ENCODE measurements around the gene MLC1. TPM values are rescaled to one million over a fixed set of nuclear protein-coding genes. Genes with fewer than 3 reads are reported as not detected.

Gene MLC1
- total and polyA plus RNA-seq, 9 donors, result 0.11 to 1.1 (median 0.35) TPM; not detected in 2

GRCh38 chr22:50125029-50125428 lies 39.8 kb upstream of the MLC1 start:
- intact Hi-C loops (cut with DNase I), result no loop called here
- WGBS, 3 donors, result 77 to 83% (median 82%) methylated on average over 9 of the region's 9 CpGs
- no peak for TF ChIP-seq EP300 (IDR thresholded peaks at IDR 0.05)
- no peak for TF ChIP-seq POLR2A (IDR thresholded peaks at IDR 0.05)
- no peak for TF ChIP-seq CTCF (IDR thresholded peaks at IDR 0.05)

GRCh38 chr22:50123119-50123518 lies 37.9 kb upstream of the MLC1 start:
- TF ChIP-seq POLR2A (IDR thresholded peaks at IDR 0.05) (no peak), CTCF (IDR thresholded peaks at IDR 0.05) (no peak), EP300 (IDR thresholded peaks at IDR 0.05) (no peak)
- no peaks in the 10 kb centered on the region for H3K36me3 ChIP-seq
- no peaks in the 10 kb centered on the region for H3K9me3 ChIP-seq
- no peak for DNase-seq
- no peaks in the 10 kb centered on the region for H3K27me3 ChIP-seq
- WGBS, 3 donors, result 84 to 96% (median 89%) methylated on average over 4 of the region's 4 CpGs
- H3K27ac ChIP-seq, result no peak overlapping the region
- intact Hi-C loops (cut with DNase I), result no loop called here
- no peak overlapping the region for H3K4me3 ChIP-seq
- H3K4me1 ChIP-seq (ENCODE audit: insufficient read depth), result peaks cover 10% of the 10 kb centered on the region

More at GRCh38 chr22:50125029-50125428, 39.8 kb upstream of the MLC1 start:
- Histone ChIP-seq H3K27me3 (no peaks in the 10 kb centered on the region), H3K27ac (no peak overlapping the region), H3K9me3 (no peaks in the 10 kb centered on the region), H3K36me3 (no peaks in the 10 kb centered on the region), H3K4me1 (ENCODE audit: insufficient read depth) (no peaks in the 10 kb centered on the region), H3K4me3 (no peak overlapping the region)
- no peak for DNase-seq

GRCh38 chr22:50121202-50121740 lies 36.0 kb upstream of the MLC1 start:
- Histone ChIP-seq H3K4me3 (no peak overlapping the region), H3K4me1 (ENCODE audit: insufficient read depth) (peaks cover 10% of the 10 kb centered on the region), H3K36me3 (no peaks in the 10 kb centered on the region), H3K9me3 (no peaks in the 10 kb centered on the region), H3K27me3 (no peaks in the 10 kb centered on the region), H3K27ac (no peak overlapping the region)
- TF ChIP-seq EP300 (IDR thresholded peaks at IDR 0.05) (no peak), POLR2A (IDR thresholded peaks at IDR 0.05) (no peak), CTCF (IDR thresholded peaks at IDR 0.05) (no peak)
- intact Hi-C loops (cut with DNase I), result no loop called here
- 85 to 88% (median 85%) methylated on average over 11 of the region's 11 CpGs for WGBS, 3 donors
- no peak for DNase-seq

GRCh38 chr22:50119768-50120251 lies 34.6 kb upstream of the MLC1 start:
- WGBS, 3 donors, result 14 to 23% (median 17%) methylated on average over 6 of the region's 6 CpGs
- peak in 3 of 5 donors; percentile 48 to 74 (median 52) for DNase-seq
- intact Hi-C loops (cut with DNase I), result loop anchor here in 1 of 4 donors (10.0 kb wide), 1 partner anchor 195 kb away; no protein-coding TSS in a partner anchor
- H3K27ac ChIP-seq, result peak overlapping the region; percentile 23 to 44
- TF ChIP-seq EP300 (IDR thresholded peaks at IDR 0.05), result no peak
- no peak overlapping the region for H3K4me3 ChIP-seq
- H3K9me3 ChIP-seq, result no peaks in the 10 kb centered on the region
- no peaks in the 10 kb centered on the region for H3K36me3 ChIP-seq
- peaks cover 12% of the 10 kb centered on the region for H3K4me1 ChIP-seq (ENCODE audit: insufficient read depth)
- H3K27me3 ChIP-seq, result no peaks in the 10 kb centered on the region

GRCh38 chr22:50119169-50119767 lies 34.0 kb upstream of the MLC1 start:
- 57 to 65% (median 58%) methylated on average over 14 of the region's 14 CpGs for WGBS, 3 donors
- H3K27ac ChIP-seq, result peak overlapping the region; percentile 23 to 44
- H3K9me3 ChIP-seq, result no peaks in the 10 kb centered on the region
- no peak overlapping the region for H3K4me3 ChIP-seq
- H3K4me1 ChIP-seq (ENCODE audit: insufficient read depth), result peaks cover 12% of the 10 kb centered on the region
- H3K27me3 ChIP-seq, result no peaks in the 10 kb centered on the region
- TF ChIP-seq EP300 (IDR thresholded peaks at IDR 0.05), result no peak
- TF ChIP-seq CTCF (IDR thresholded peaks at IDR 0.05), result no peak
- TF ChIP-seq POLR2A (IDR thresholded peaks at IDR 0.05), result no peak
- intact Hi-C loops (cut with DNase I), result loop anchor here in 1 of 4 donors (10.0 kb wide), 1 partner anchor 194 kb away; no protein-coding TSS in a partner anchor
- no peaks in the 10 kb centered on the region for H3K36me3 ChIP-seq
- peak in 2 of 5 donors; percentile 46 to 47 for DNase-seq
